Measurements from ENCODE around the gene CD300LG.
"Not testable (repeated sequence)": the region's sequence is repeated elsewhere in the genome, so short reads cannot be mapped to it uniquely, and the experiment has no call there.

CD300LG gene

GRCh38 chr17:43846963-43847371, at the start of gene CD300LG:
Gene CD300LG, plus strand, starts transcription at chr17:43847176. Its CDS starts 41 bp downstream, at chr17:43847217.
- DNase-seq: no peak

DNA sequence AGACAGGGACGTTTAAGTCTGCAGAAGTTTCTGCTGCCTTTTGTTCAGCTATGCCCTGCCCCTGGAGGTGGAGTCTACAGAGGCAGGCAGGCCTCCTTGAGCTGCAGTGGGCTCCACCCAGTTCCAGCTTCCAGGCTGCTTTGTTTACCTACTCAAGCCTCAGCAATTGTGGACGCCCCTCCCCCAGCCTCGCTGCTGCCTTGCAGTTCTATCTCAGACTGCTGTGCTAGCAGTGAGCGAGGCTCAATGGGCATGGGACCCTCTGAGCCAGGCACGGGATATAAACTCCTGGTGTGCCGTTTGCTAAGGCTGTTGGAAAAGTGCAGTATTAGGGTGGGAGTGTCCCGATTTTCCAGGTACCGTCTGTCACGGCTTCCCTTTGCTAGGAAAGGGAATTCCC, 49.0 kb upstream of the CD300LG start:
- DNase-seq: not testable (repeated sequence)

DNA sequence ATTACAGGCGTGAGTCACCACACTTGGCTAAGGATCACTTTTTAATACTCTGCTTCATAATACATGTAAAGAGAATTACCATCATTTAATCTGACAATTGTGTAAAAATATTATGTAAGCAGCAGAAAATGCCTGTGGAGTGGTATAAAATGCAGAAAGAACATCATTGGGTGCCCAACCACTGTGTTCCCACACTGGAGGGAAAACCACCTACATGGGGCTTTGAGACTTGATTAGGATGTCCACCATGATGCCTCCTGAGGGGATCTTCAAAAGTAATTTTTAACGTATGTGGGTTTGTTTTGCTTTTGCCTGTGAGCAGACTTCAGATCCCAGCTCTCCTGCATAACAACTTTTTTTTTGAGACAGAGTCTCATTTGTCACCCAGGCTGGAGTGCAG, 47.9 kb upstream of the CD300LG start:
- DNase-seq: no peak

- no peak for DNase-seq
Observed at GRCh38 chr17:43800736-43801135, 46.2 kb upstream of the CD300LG start.

DNA sequence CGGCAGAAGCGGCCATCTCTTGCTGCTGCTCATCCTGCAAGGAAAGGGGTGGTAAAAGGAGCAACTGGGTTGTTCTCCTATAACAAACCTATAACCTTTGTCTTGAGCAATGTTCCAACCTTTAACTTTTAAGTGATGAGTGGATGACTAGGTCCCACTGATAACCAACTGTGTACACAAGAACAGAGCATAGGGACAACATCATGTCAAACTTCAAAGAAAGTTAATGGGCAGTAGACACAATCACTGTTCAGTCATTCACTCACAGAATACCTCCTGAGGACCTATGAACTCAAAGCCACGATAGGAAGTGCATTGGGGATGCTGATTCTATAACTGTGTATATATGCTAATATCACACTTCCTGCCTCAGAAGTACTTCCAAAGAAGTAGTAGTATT, 45.1 kb upstream of the CD300LG start:
- no peak for DNase-seq

DNA sequence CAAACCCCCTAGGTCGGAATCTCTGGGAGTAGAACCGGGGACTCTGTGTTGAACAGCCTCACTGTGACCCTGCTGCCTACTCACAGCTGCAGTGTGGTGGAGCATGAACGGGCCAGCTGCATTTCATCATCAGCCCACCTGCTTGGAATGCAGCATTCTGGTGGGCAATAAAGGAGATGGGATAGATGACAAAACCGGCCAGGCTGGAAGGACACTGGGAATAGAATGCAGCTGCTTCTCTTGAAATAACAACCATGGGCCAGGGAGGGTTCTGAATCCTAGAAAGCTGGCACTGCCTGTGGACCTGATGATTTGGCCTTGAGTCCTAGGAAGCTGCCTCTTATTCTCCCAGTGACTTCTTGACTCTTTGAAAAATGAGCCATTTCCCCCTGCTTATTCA, 43.2 kb upstream of the CD300LG start:
- DNase-seq: no peak

DNA sequence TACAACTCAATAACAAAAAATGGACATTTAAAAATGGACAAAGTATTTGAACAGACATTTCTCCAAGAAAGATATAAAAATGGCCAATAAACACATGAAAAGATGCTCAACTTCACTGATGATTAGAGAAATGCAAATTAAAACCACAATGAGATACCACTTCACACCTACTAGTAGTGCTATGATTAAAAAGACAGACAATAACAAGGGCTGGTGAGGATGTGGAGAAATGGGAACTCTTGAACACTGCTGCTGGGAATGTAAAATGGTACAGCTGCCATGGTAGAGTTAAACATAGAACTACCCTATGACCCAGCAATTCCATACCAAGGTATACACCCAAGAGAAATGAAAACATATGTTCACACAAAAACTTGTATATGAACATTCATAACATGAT, 41.9 kb upstream of the CD300LG start:
- no peak for DNase-seq

- DNase-seq: no peak
Observed at GRCh38 chr17:43808076-43808475, 38.9 kb upstream of the CD300LG start.

GRCh38 chr17:43809121-43809520, 37.9 kb upstream of the CD300LG start:
- no peak for DNase-seq

DNA sequence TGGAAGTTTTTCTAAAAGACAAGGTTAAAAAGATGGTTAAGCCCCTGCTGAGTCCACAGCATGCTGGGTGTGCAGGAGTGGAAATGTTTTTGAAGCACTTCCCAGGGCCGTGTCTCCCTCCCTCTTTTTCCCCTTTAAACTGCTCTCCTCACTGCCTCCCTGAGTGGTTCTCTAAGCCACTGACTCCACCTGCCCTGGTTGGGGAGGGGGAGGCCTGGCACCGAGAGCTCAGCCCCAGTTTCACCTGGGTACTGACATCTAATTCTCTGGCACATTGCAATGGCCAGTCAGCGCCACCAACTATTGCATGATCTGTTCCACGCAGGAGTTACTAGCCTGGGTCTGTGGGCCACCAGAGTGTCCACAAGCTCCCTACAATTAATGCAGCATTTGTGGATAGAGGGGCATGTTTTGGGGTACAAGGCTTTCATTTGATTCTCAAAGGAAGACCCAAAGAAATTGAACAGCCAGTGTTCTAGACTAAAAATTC, 36.7 kb upstream of the CD300LG start:
- no peak for DNase-seq

GRCh38 chr17:43810823-43811222, 36.2 kb upstream of the CD300LG start:
- no peak for DNase-seq

DNA sequence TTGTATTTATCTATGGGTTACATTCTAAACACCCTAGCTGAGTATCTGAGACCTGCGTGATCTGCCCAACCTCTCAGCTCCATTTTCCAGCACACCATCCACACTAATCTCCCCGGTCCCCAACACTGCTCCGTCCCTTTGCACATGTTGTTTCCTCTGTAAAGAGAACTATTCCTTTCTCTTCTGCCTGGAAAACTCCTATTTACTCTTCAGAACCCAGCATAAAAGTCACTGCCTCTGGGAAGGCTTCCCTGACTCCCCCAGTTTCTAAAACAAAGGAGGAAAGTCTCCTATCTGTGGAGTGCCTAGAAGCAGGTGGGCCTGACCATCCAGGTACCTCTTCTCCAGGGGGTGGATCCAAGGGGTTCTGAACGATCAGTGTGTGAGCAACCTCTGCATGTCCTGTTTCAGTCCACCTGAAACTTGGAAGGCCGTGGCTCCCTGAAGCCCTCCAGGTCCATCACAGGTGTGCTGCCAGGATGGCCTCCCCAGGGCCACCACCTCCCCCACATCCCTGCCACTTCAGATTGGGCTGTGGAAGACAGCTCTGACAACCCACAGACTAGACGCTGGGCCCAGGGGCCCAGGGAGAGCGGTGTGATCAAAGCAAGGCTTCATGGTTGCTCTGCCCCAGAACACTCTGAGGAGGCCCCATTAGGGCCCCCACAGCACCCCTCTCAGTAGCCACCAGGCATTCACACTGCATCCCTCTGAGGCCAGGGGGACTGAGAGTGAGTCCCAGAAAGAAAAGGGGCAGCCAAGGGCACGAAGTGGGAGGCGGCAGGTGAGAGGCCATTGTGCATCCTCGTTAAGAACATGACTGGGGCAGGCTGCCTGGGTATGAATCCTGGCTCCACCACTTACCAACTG, 34.3 kb upstream of the CD300LG start:
- no peak for DNase-seq

- DNase-seq: no peak
Observed at GRCh38 chr17:43813386-43813785, 33.6 kb upstream of the CD300LG start.

DNA sequence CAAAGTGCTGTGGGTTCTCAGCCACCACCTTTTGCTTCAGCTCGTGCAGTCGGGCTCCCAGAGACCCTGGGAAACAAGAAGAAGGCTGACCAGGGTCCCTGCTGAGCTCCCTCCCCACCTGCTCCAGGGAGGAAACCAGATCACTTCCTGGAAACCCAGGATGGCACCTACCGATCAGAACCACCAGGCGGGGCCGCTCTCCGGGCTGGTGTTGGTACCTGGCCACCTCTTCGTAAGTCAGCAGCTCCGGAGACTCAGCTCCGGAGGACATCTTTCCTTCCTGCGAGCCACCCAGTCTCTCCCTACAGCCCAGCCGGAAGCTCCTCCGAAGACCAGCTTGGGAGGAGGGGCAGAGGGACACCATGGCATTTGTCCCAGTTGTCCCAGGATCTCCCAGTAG, 33.0 kb upstream of the CD300LG start:
- DNase-seq: no peak

GRCh38 chr17:43814714-43815113, 32.3 kb upstream of the CD300LG start:
- no peak for DNase-seq

DNA sequence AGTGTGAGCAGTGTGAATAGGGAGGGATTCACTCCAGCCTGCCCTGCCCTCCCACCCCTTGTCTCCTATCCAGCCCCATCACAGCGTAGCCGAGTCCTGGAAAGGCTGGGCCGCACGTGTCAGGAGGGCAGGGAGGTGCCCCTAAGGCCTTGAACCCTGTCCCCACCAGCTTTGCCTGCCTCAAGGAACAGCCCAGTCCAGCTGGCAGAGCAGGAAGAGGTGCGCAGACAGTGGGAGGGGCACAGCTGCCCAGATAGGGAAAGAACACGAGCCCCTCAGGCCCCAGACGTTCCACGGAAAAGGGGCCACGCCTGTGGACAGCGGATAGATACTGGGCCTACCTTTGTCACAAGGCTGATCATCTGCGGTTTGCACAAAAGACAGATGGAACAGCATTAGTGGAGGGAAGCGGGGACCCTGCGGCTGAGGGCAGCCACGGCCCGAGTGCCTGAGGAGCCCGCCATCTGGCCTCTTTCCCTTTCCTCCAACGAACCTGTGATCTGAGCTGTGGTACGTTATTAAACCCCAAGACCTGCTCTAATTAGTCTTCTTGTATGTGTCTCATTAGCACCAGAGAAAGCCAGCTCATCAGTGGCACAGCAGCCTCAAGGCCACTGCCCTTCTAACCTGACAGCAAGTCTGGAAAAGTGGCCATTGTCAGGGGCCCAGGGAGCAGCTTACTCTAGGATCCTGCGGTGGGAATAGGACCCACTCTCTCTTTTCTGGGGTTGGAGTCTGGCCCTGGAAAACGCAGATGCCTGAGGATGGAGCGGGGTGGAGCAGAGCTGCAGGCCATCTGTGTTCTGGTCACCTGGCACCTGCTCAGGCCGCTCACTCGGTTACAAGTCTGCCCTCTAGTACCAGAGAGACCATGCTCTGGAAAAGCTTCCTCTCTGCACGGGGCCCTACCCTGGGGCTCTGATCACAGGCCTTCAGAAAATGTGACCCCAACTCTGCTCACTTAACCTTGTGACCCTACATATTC, 30.3 kb upstream of the CD300LG start:
- DNase-seq: no peak

- no peak for DNase-seq
Observed at GRCh38 chr17:43817826-43818225, 29.1 kb upstream of the CD300LG start.

GRCh38 chr17:43818966-43819365, 28.0 kb upstream of the CD300LG start:
- no peak for DNase-seq

DNA sequence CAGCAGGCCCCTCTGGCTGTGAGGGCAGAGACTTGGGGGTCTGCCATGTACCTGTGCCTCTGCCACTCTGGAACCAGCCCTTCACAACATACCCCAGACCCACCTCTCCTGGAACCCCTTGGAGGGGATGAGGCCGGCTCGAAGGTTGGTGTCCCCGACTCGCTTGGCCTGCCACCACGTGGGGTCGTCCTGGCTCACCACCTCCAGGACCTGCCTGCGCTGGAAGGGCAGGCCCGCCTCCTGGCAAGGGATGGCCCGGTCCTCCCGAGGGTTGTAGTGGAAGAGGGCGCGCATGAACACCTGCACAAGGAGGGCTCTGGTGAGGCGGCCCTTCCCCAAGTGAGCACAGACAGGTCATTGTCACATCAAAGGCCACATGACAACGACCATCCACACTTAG, 26.2 kb upstream of the CD300LG start:
- DNase-seq: no peak

DNA sequence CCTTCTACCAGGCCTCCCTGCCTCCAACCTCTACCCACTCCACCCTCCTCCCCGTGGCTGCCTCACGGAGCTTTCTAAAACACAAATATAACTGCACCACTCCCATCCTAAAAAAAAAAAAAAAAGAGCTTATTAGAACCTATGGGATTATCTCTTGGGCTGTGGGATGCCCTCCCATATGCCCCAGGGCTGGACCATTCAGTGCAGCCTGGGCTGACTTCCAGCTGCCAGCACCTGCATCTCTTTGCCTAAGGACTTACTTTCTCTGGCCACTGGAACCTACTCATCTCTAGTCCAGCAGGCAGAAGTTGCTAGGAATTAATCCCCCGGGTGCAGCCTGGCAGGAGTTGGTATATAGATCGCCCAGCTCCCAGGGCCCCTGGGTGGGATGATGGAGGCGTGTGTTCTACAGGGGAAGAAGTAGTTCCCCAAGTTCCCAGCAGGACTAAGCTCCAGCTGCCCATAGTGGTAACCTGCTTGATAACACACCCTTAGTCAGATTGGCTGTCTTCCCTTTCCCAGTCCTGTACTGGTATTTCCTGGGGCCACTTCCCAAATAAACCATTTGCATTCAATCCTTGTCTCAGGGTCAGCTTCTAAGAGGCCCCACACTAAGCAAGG, 24.3 kb upstream of the CD300LG start:
- DNase-seq: no peak

DNA sequence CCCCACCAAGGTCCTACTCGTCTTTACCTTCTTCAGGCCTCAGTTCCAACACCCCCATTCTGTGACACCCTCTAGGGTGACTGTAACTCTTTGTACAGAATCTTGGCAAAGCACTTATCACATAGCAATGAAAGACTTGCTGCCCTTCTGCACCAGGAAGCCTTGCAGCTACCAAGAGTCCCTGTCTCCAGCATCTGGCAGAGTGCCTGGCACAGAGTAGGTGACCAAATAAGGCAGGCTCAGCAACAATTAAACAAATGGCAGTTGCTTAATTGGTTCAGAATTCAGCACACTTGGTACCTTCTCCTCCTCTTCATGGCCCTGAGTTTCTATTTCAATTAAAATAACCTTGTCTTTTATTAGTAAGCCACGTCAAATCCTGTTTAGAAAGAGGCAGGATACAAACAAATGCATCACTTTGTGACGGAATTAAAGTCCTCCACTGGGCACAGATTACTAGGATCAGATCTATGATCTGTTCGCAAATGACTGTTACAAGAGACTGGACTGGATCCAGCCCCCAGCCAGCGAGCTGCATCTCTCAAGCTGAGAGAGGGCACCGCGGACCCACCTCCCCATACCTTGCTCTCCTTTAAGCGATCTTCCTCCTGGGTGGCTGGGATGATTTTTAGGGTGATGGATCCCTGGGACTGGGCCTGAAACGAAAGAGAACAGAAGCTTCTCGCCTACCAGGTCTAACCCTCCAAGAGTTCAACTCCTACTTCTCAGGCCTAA, 23.5 kb upstream of the CD300LG start:
- no peak for DNase-seq

DNA sequence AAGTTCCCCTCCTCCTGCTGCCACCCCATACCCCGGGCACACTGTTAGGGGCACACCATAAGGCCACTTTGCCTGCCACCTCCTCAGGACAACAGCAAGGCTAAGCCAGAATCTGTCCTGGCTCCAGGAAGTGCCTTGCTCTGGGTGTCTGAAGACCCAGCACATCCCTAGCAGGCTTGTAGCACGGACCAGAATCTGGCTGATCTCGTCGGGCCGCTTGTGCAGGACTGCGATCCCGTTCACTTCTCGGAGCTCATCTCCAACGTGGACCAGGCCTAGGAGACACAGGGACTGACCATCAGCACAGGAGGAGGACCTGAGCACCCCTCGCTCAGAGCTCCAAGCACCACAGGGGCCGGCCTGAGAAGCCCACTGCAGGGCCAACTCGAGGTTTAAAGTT, 21.4 kb upstream of the CD300LG start:
- no peak for DNase-seq
